B cell (primary cell): ENCODE data around the gene KIAA1217. TPM values are rescaled to one million over a fixed set of nuclear protein-coding genes. Genes with fewer than 3 reads are reported as not detected.

Experiments
- ATAC-seq: fragments of 200-7000 bp; cut with Tn5 transposase; one replicate; pipeline ENCODE4 v1.10.0; 2021; ENCODE audit warnings: low read depth, mild to moderate bottlenecking, moderate number of reproducible peaks, moderate library complexity
- CTCF ChIA-PET: fragments of 350-600 bp; sonication (Branson Sonifier 250); formaldehyde crosslinking; loops from one replicate; lab custom pipeline; 2021; ENCODE audit warnings: antibody characterized with exemption, inconsistent platforms; lab: Charles Lee
- POLR2A ChIA-PET: fragments of 350-600 bp; sonication (Branson Sonifier 250); formaldehyde crosslinking; loops from one replicate; lab custom pipeline; 2021; ENCODE audit warnings: antibody characterized with exemption; lab: Charles Lee
- DNase-seq: peaks from one replicate; pipeline ENCODE4 v3.0.0; 2013
- H2AFZ ChIP-seq: 2 replicates; pipeline ENCODE4 v1.6.1; 2012; ENCODE audit warnings: mild to moderate bottlenecking, low read depth, low read length; ENCODE audit not compliant: insufficient read depth, poor library complexity, severe bottlenecking
- H3K27ac ChIP-seq, 2 donors: 1 replicate in 1 of 2; 2 replicates in 1 of 2; pipeline ENCODE4 v1.5.1; 2012 to 2013; ENCODE audit warnings: low read length in 2 of 2, mild to moderate bottlenecking in 2 of 2, moderate library complexity in 1 of 2
- H3K27me3 ChIP-seq, 4 experiments: fragments of 200-600 bp in 1 of 4; sonication (generic) in 1 of 4; replicated peaks in 1 of 4; 1 replicate in 2 of 4; 2 replicates in 2 of 4; pipeline versions ENCODE4 v1.6.1 to v1.7.0; 2013 to 2016; ENCODE audit warnings: low read length in 3 of 4, mild to moderate bottlenecking in 2 of 4, mixed read lengths in 1 of 4, moderate library complexity in 1 of 4; ENCODE audit not compliant: insufficient read depth in 4 of 4, control insufficient read depth in 3 of 4; ENCODE audit errors: control extremely low read depth in 1 of 4
- H3K36me3 ChIP-seq, 2 experiments: replicated peaks in 1 of 2; 1 replicate in 1 of 2; 2 replicates in 1 of 2; pipeline versions ENCODE4 v1.6.1 to v1.7.1; 2013; ENCODE audit warnings: low read length in 1 of 2; ENCODE audit not compliant: insufficient read depth in 2 of 2, control insufficient read depth in 1 of 2; ENCODE audit errors: control extremely low read depth in 1 of 2, extremely low read depth in 1 of 2
- H3K4me1 ChIP-seq, 2 donors: fragments of 200-600 bp in 1 of 2; sonication (generic) in 1 of 2; 1 replicate in 1 of 2; 2 replicates in 1 of 2; pipeline versions ENCODE4 v1.5.1 to v1.6.1; 2013 to 2017; ENCODE audit warnings: low read length in 2 of 2; ENCODE audit not compliant: control insufficient read depth in 2 of 2, insufficient read depth in 2 of 2
- H3K4me2 ChIP-seq: replicated peaks from 2 replicates; pipeline ENCODE3; 2012; ENCODE audit warnings: mild to moderate bottlenecking, low read depth, low read length; ENCODE audit not compliant: poor library complexity, severe bottlenecking
- H3K4me3 ChIP-seq, 5 experiments: fragments of 200-600 bp in 1 of 5; sonication (generic) in 1 of 5; 1 replicate in 3 of 5; 2 replicates in 2 of 5; pipeline versions ENCODE4 v1.5.1 to v1.7.0; 2011 to 2016; ENCODE audit warnings: low read length in 4 of 5, mild to moderate bottlenecking in 4 of 5, low read depth in 2 of 5, control low read depth in 1 of 5, moderate library complexity in 1 of 5; ENCODE audit not compliant: insufficient read depth in 1 of 5; ENCODE audit errors: control extremely low read depth in 1 of 5, extremely low read depth in 1 of 5
- H3K79me2 ChIP-seq: fragments of 200-600 bp; sonication (generic); one replicate; pipeline ENCODE4 v1.6.0; 2016; ENCODE audit warnings: low read length; ENCODE audit not compliant: control insufficient read depth, insufficient read depth
- H3K9ac ChIP-seq: fragments of 200-600 bp; sonication (generic); 2 replicates; pipeline ENCODE4 v1.6.1; 2017; ENCODE audit warnings: mild to moderate bottlenecking, low read length, moderate library complexity
- H3K9me3 ChIP-seq, 3 donors: one replicate each; pipeline versions ENCODE4 v1.6.1 to v1.7.1; 2013; ENCODE audit warnings: low read length in 2 of 3; ENCODE audit not compliant: control insufficient read depth in 2 of 3, insufficient read depth in 1 of 3; ENCODE audit errors: control extremely low read depth in 1 of 3
- H4K20me1 ChIP-seq: 2 replicates; pipeline ENCODE4 v1.6.0; 2012; ENCODE audit warnings: mild to moderate bottlenecking, low read length; ENCODE audit not compliant: insufficient read depth, control insufficient read depth, poor library complexity, severe bottlenecking
- H3K27ac Mint-ChIP-seq: one replicate; pipeline ENCODE4 v1.8.0; 2021; ENCODE audit warnings: mixed read lengths
- H3K27me3 Mint-ChIP-seq: one replicate; pipeline ENCODE4 v1.8.0; 2021; ENCODE audit warnings: mixed read lengths
- H3K4me1 Mint-ChIP-seq: one replicate; pipeline ENCODE4 v1.8.0; 2021; ENCODE audit warnings: mixed read lengths
- H3K4me3 Mint-ChIP-seq: one replicate; pipeline ENCODE4 v1.8.0; 2021; ENCODE audit warnings: mixed read lengths
- H3K9me3 Mint-ChIP-seq: one replicate; pipeline ENCODE4 v1.8.0; 2022; ENCODE audit warnings: mixed read lengths; ENCODE audit not compliant: insufficient read depth
- CTCF ChIP-seq: fragments of 200-600 bp; IDR thresholded peaks from one replicate; pipeline ENCODE4 v1.8.0; 2022; ENCODE audit warnings: antibody characterized with exemption, mild to moderate bottlenecking
- EZH2 ChIP-seq: IDR thresholded peaks from 2 replicates; pipeline ENCODE4 v1.6.1; 2012; ENCODE audit warnings: borderline replicate concordance, low read depth, mild to moderate bottlenecking, moderate library complexity, low read length; ENCODE audit not compliant: insufficient read depth, poor library complexity, severe bottlenecking
- WGBS: methylation state at CpG from one replicate; pipeline ENCODE4 v1.1.5; 2013; ENCODE audit warnings: missing lambda C conversion rate; ENCODE audit not compliant: insufficient coverage; 5-methylcytosine and 5-hydroxymethylcytosine counted together
- intact Hi-C: fragments of 100-400 bp; cut with micrococcal nuclease; formaldehyde crosslinking; loops from one replicate; pipeline ENCODE4 v1.10.0; 2022
- polyA plus RNA-seq: library from polyadenylated mRNA; depleted of rRNA; stranded (reverse); fragments of >200 nt; gene quantifications from 2 replicates; pipeline ENCODE4 v1.2.3, GENCODE V29; 2012
- total RNA-seq, 2 donors: library from RNA; stranded (reverse); fragments of 120-200 nt in 1 of 2; gene quantifications; 1 replicate in 1 of 2; 2 replicates in 1 of 2; pipeline versions ENCODE4 v1.2.3 to v1.2.4, GENCODE V29; 2013 to 2022

Gene KIAA1217
- total and polyA plus RNA-seq, 2 donors (not counting 1 experiment from before 2014, with no cell fraction given) = 0.67 TPM; not detected in 1

GRCh38 chr10:24201503-24202180 lies 7.3 kb upstream of the KIAA1217 start:
- H4K20me1 ChIP-seq = no peaks in the 10 kb centered on the region
- no peaks in the 10 kb centered on the region for H3K79me2 ChIP-seq
- 77% methylated on average over 10 of the region's 14 CpGs for WGBS
- H3K4me1 Mint-ChIP-seq = no peaks in the 10 kb centered on the region
- H3K27ac ChIP-seq = no peak overlapping the region
- peaks cover 0 to 1% (median 0%) of the 10 kb centered on the region in 3 donors for H3K9me3 ChIP-seq
- H3K9me3 Mint-ChIP-seq = no peaks in the 10 kb centered on the region
- ATAC-seq = no peak
- CTCF ChIA-PET = interaction anchor here (0.8 kb wide), 1 partner anchor 1043 kb away, joined by 3 read pairs; no protein-coding TSS in a partner anchor
- POLR2A ChIA-PET = no interaction called here
- H3K4me3 ChIP-seq = no peak overlapping the region
- no peak for DNase-seq
- no peaks in the 10 kb centered on the region for H3K36me3 ChIP-seq
- no peak overlapping the region for H3K27ac Mint-ChIP-seq
- no peak overlapping the region for H3K4me3 Mint-ChIP-seq
- intact Hi-C loops = no loop called here
- peaks cover 0 to 4% (median 1%) of the 10 kb centered on the region in 4 experiments for H3K27me3 ChIP-seq
- peaks cover 9% of the 10 kb centered on the region for H3K27me3 Mint-ChIP-seq
- no peak overlapping the region for H3K4me2 ChIP-seq
- H2AFZ ChIP-seq = no peak overlapping the region
- H3K9ac ChIP-seq = no peak overlapping the region
- H3K4me1 ChIP-seq = no peaks in the 10 kb centered on the region
- TF ChIP-seq CTCF (no peak), EZH2 (no peak)

GRCh38 chr10:24202181-24202570 lies 6.8 kb upstream of the KIAA1217 start:
- WGBS = 82% methylated on average over 5 of the region's 6 CpGs
- H4K20me1 ChIP-seq = no peaks in the 10 kb centered on the region
- ChIA-PET POLR2A (no interaction called here), CTCF (interaction anchor here (0.8 kb wide), 1 partner anchor 1044 kb away, joined by 3 read pairs; no protein-coding TSS in a partner anchor)
- Mint-ChIP-seq H3K4me1 (no peaks in the 10 kb centered on the region), H3K9me3 (no peaks in the 10 kb centered on the region), H3K4me3 (no peak overlapping the region), H3K27ac (no peak overlapping the region), H3K27me3 (peaks cover 9% of the 10 kb centered on the region)
- no peak overlapping the region for H3K9ac ChIP-seq
- peaks cover 0 to 4% (median 0%) of the 10 kb centered on the region in 4 experiments for H3K27me3 ChIP-seq
- DNase-seq = no peak
- intact Hi-C loops = no loop called here
- no peaks in the 10 kb centered on the region for H3K4me1 ChIP-seq
- TF ChIP-seq CTCF = no peak
- TF ChIP-seq EZH2 = no peak
- no peak overlapping the region for H3K27ac ChIP-seq
- no peak overlapping the region for H2AFZ ChIP-seq
- no peaks in the 10 kb centered on the region for H3K36me3 ChIP-seq
- H3K9me3 ChIP-seq = peaks cover 0 to 4% (median 0%) of the 10 kb centered on the region in 3 donors
- H3K79me2 ChIP-seq = no peaks in the 10 kb centered on the region
- H3K4me2 ChIP-seq = no peak overlapping the region
- H3K4me3 ChIP-seq = no peak overlapping the region
- no peak for ATAC-seq
